GM12878 (cell line): ENCODE measurements around the gene RIPK3. TPM values are rescaled to one million over a fixed set of nuclear protein-coding genes. Genes with fewer than 3 reads are reported as not detected.

Experiments
- ATAC-seq: fragments of 200-7000 bp; cut with Tn5 transposase; 3 replicates; pipeline ENCODE4 v1.9.1; 2020; ENCODE audit warnings: mild to moderate bottlenecking, moderate library complexity
- BruUV-seq: library from RNA; stranded (reverse); fragments of 400-500 nt; replicated peaks from 2 replicates; lab custom pipeline; 2021; lab: Mats Ljungman, UMichigan
- CTCF ChIA-PET: fragments of 300-600 bp; sonication (Branson Sonifier 250); formaldehyde crosslinking; extraction: SDS; loops from one replicate; lab custom pipeline; 2021; ENCODE audit warnings: inconsistent platforms; lab: Yijun Ruan, JAX
- POLR2A ChIA-PET: fragments of 350-600 bp; formaldehyde crosslinking; extraction: SDS; loops from one replicate; lab custom pipeline; 2021; ENCODE audit warnings: inconsistent platforms; lab: Charles Lee
- RAD21 ChIA-PET: fragments of 300-600 bp; sonication (Branson Sonifier 250); formaldehyde crosslinking; loops from one replicate; lab custom pipeline; 2023; ENCODE audit warnings: antibody characterized with exemption; ENCODE audit not compliant: unreplicated experiment; lab: Charles Lee
- SMC1A ChIA-PET: fragments of 300-600 bp; sonication (Branson Sonifier 250); formaldehyde crosslinking; loops from one replicate; lab custom pipeline; 2023; ENCODE audit not compliant: unreplicated experiment, uncharacterized antibody; lab: Charles Lee
- DNase-seq: peaks from one replicate; pipeline ENCODE4 v3.0.0-alpha.2; 2011; ENCODE audit warnings: low read depth, low spot score
- FAIRE-seq: peaks from 3 replicates; lab custom pipeline; 2011; peaks lifted over from hg19 to GRCh38; lab: Jason Lieb, UNC
- H2AFZ ChIP-seq: 2 replicates; pipeline ENCODE4 v1.6.0; 2011; ENCODE audit warnings: low read depth, low read length, control low read depth; ENCODE audit not compliant: control insufficient read depth
- H3K27ac ChIP-seq: 2 replicates; pipeline ENCODE4 v1.5.1; 2011; ENCODE audit warnings: control low read depth; ENCODE audit not compliant: control insufficient read depth, insufficient read depth
- H3K27me3 ChIP-seq, 2 experiments: replicated peaks in 1 of 2; 2 replicates each; pipeline versions ENCODE4 v1.6.0 to v1.6.1; 2011; ENCODE audit warnings: low read length in 1 of 2; ENCODE audit not compliant: control insufficient read depth in 2 of 2, insufficient read depth in 2 of 2
- H3K36me3 ChIP-seq, 2 experiments: 2 replicates each; pipeline ENCODE4 v1.5.1; 2011; ENCODE audit warnings: low read length in 1 of 2; ENCODE audit not compliant: control insufficient read depth in 2 of 2, insufficient read depth in 2 of 2
- H3K4me1 ChIP-seq: 2 replicates; pipeline ENCODE4 v1.6.1; 2011; ENCODE audit warnings: mild to moderate bottlenecking, low read length, moderate library complexity, mixed read lengths; ENCODE audit not compliant: control insufficient read depth, insufficient read depth
- H3K4me2 ChIP-seq: 2 replicates; pipeline ENCODE4 v1.6.0; 2011; ENCODE audit warnings: control low read depth; ENCODE audit not compliant: control insufficient read depth, insufficient read depth
- H3K4me3 ChIP-seq: fragments of 200-600 bp; sonication (generic); 2 replicates; pipeline ENCODE4 v1.5.1; 2016
- H3K79me2 ChIP-seq: 2 replicates; pipeline ENCODE4 v1.6.0; 2011; ENCODE audit warnings: low read length; ENCODE audit not compliant: control insufficient read depth, insufficient read depth
- H3K9ac ChIP-seq: 2 replicates; pipeline ENCODE4 v1.8.0; 2011; ENCODE audit warnings: low read length, control low read depth, mixed read lengths; ENCODE audit not compliant: control insufficient read depth, insufficient read depth
- H3K9me3 ChIP-seq: replicated peaks from 3 replicates; pipeline ENCODE4 v1.5.1; 2011; ENCODE audit warnings: mild to moderate bottlenecking, low read length; ENCODE audit not compliant: control insufficient read depth, insufficient read depth
- H4K20me1 ChIP-seq: 2 replicates; pipeline ENCODE4 v1.6.0; 2011; ENCODE audit not compliant: control insufficient read depth, insufficient read depth
- ASH2L ChIP-seq: fragments of 300-600, 200-600 bp; sonication (generic); IDR thresholded peaks from 2 replicates; pipeline ENCODE4 v1.6.1; 2017; ENCODE audit warnings: low read depth, mild to moderate bottlenecking, borderline replicate concordance
- BHLHE40 ChIP-seq, 2 experiments: fragments of 450-650 bp in 1 of 2; IDR thresholded peaks; 2 replicates each; pipeline ENCODE4 v1.6.1; 2011 to 2017; ENCODE audit warnings: low read depth in 2 of 2, borderline replicate concordance in 1 of 2, improper control_type of control experiment in 1 of 2, low read length in 1 of 2, mild to moderate bottlenecking in 1 of 2
- HDAC2 ChIP-seq: fragments of 200-600 bp; sonication (generic); IDR thresholded peaks from 2 replicates; pipeline ENCODE4 v1.6.1; 2017
- IRF4 ChIP-seq: IDR thresholded peaks from 2 replicates; pipeline ENCODE4 v1.6.1; 2011; ENCODE audit warnings: low read depth, low read length
- MEF2A ChIP-seq: IDR thresholded peaks from 2 replicates; pipeline ENCODE4 v1.6.1; 2011; ENCODE audit warnings: low read depth, mild to moderate bottlenecking, low read length, moderate library complexity; ENCODE audit not compliant: insufficient read depth
- NFYB ChIP-seq: IDR thresholded peaks from 2 replicates; pipeline ENCODE4 v1.6.1; 2011; ENCODE audit warnings: low read depth, mild to moderate bottlenecking, low read length, improper control_type of control experiment, moderate library complexity; ENCODE audit not compliant: insufficient read depth
- PAX5 ChIP-seq: IDR thresholded peaks from 2 replicates; pipeline ENCODE4 v1.6.1; 2011; ENCODE audit warnings: low read depth, low read length, borderline replicate concordance
- RBBP5 ChIP-seq: fragments of 200-600 bp; sonication (generic); conservative IDR thresholded peaks from 2 replicates; pipeline ENCODE4 v1.6.1; 2016
- RELA ChIP-seq: fragments of 450-650 bp; IDR thresholded peaks from 2 replicates; pipeline ENCODE4 v1.8.0; 2014; ENCODE audit warnings: borderline replicate concordance; ENCODE audit not compliant: partially characterized antibody
- WRNIP1 ChIP-seq: IDR thresholded peaks from 2 replicates; pipeline ENCODE4 v1.6.1; 2011; ENCODE audit warnings: low read depth, low read length, improper control_type of control experiment, borderline replicate concordance
- WGBS: methylation state at CpG from one replicate; pipeline ENCODE4 v1.1.6; 2016; ENCODE audit warnings: low lambda C conversion rate; ENCODE audit not compliant: insufficient replicate concordance, insufficient coverage; ENCODE audit errors: missing lambda C conversion rate; 5-methylcytosine and 5-hydroxymethylcytosine counted together
- in situ Hi-C: fragments of 300-500 bp; cut with MboI; formaldehyde crosslinking; loops from 9 replicates; pipeline ENCODE4 v1.14.3; 2018; ENCODE audit warnings: mixed read lengths
- intact Hi-C: fragments of 100-400 bp; cut with micrococcal nuclease; formaldehyde crosslinking; loops from one replicate; pipeline ENCODE4 v1.14.2; 2022; ENCODE audit not compliant: unreplicated experiment
- polyA plus RNA-seq, 11 experiments: library from polyadenylated mRNA; depleted of rRNA in 4 of 11; unstranded in 6 of 11; stranded (reverse) in 5 of 11; fragments of >200 nt; fragmentation: Nextera tagmentation in 4 of 11; fragmentation: Illumina TruSeq in 1 of 11; extraction: Ambion mirVana in 4 of 11; extraction: Trizol in 1 of 11; gene quantifications; 1 replicate in 1 of 11; 2 replicates in 10 of 11; pipeline versions ENCODE4 v1.2.1 to v1.2.3, GENCODE V29; 2011 to 2016; ENCODE audit warnings: inconsistent platforms in 2 of 11, missing spikeins in 2 of 11, low read depth in 1 of 11
- total RNA-seq, 4 experiments: library from RNA; depleted of rRNA in 3 of 4; stranded (reverse); fragments of >200 nt in 3 of 4; fragmentation: Illumina TruSeq in 1 of 4; extraction: Trizol in 1 of 4; gene quantifications; 2 replicates each; pipeline versions ENCODE4 v1.2.1 to v1.2.3, GENCODE V29; 2013 to 2021
- TF ChIP-seq, protein P1 (sequence below): IDR thresholded peaks from 2 replicates; pipeline ENCODE4 v1.6.1; 2011; ENCODE audit warnings: borderline replicate concordance, low read depth, mild to moderate bottlenecking, moderate library complexity, low read length; ENCODE audit not compliant: insufficient read depth, poor library complexity, severe bottlenecking
- TF ChIP-seq, protein P2 (sequence below): fragments of 450-650 bp; IDR thresholded peaks from 2 replicates; pipeline ENCODE4 v1.6.1; 2017; ENCODE audit warnings: mild to moderate bottlenecking, moderate library complexity

RIPK3 gene
- total and polyA plus RNA-seq, 10 of the 15 experiments (the other 5 are each of a cell fraction or from before 2014, with no cell fraction given) = 2.0 to 13.6 (median 8.1) TPM

DNA sequence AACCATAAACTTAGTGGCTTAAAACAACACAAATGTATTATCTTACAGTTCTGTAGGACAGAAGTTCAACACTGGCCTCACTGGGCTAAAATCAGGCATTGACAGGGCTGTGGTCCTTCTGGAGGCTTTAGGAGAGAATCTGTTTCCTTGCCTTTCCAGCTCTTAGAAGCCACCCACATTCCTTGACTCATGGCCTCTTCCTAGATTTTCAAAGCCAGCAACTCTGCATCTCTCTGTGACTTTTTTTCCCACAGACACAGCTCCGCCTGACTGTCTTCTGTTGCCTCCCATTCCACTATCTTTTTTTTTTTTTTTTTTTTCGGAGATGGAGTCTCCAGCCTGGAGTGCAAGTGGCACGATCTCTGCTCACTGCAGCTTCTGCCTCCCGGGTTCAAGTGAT lies 16.4 kb upstream of the RIPK3 start:
- DNase-seq (no peak), ATAC-seq (no peak), FAIRE-seq (no peak)
- ChIA-PET SMC1A (no interaction called here), CTCF (interaction anchor here (0.5 to 7.7 kb wide), 4 partner anchors 20 to 86 kb away, joined by 3 to 79 read pairs (median 4); partner anchors contain the start of gene KHNYN), RAD21 (interaction anchor here (1.0 kb wide), 1 partner anchor 23 kb away, joined by 3 read pairs; no protein-coding TSS in a partner anchor), POLR2A (no interaction called here)
- peaks cover 1 to 4% of the 10 kb centered on the region in 2 experiments; a peak in 3 of 4 replicates for H3K27me3 ChIP-seq
- intact Hi-C loops = no loop called here
- no peak overlapping the region for H3K9ac ChIP-seq
- no peaks in the 10 kb centered on the region for H3K79me2 ChIP-seq
- no TSS peak for BruUV-seq
- no peak overlapping the region for H2AFZ ChIP-seq
- no peaks in the 10 kb centered on the region for H3K9me3 ChIP-seq
- 0% methylated on average over 1 of the region's 4 CpGs for whole genome bisulfite sequencing
- H3K27ac ChIP-seq = no peak overlapping the region
- no peaks in the 10 kb centered on the region for H3K4me1 ChIP-seq
- no peak overlapping the region for H3K4me2 ChIP-seq
- H3K36me3 ChIP-seq = no peaks in the 10 kb centered on the region
- in situ Hi-C loops = no loop called here
- H3K4me3 ChIP-seq = no peak overlapping the region
- TF ChIP-seq PAX5 (no peak), RELA (no peak)
- H4K20me1 ChIP-seq = no peaks in the 10 kb centered on the region

DNA sequence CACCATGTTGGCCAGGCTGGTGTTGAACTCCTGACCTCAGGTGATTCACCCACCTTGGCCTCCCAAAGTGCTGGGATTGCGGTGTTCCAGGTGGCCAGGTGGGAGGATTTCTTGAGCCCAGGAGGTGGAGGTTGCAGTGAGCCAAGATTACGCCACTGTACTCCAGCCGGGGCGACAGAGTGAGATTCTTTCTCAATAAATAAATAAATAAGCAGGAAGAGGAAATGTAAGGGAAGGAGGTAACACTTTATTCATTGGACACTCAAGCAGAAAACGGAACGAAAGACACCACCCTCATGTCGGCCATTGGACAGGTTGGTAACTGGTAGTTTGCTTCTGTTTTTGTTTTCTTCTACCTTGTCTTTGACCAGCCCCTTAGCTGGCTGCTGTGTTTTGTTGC lies 15.2 kb upstream of the RIPK3 start:
- no peak overlapping the region for H3K4me3 ChIP-seq
- H3K36me3 ChIP-seq = no peaks in the 10 kb centered on the region
- intact Hi-C loops = no loop called here
- H4K20me1 ChIP-seq = no peaks in the 10 kb centered on the region
- no TSS peak for BruUV-seq
- peaks cover 1 to 4% of the 10 kb centered on the region in 2 experiments; a peak in 3 of 4 replicates for H3K27me3 ChIP-seq
- DNase-seq (no peak), FAIRE-seq (no peak), ATAC-seq (no peak)
- H3K4me2 ChIP-seq = no peak overlapping the region
- H2AFZ ChIP-seq = no peak overlapping the region
- WGBS = 68% methylated on average over 7 of the region's 7 CpGs
- no peaks in the 10 kb centered on the region for H3K79me2 ChIP-seq
- no peak overlapping the region for H3K9ac ChIP-seq
- ChIA-PET POLR2A (no interaction called here), SMC1A (interaction anchor here (0.6 kb wide), 1 partner anchor 192 kb away, joined by 3 read pairs; no protein-coding TSS in a partner anchor), CTCF (no interaction called here), RAD21 (interaction anchor here (0.6 kb wide), 1 partner anchor 77 kb away, joined by 3 read pairs; no protein-coding TSS in a partner anchor)
- no peaks in the 10 kb centered on the region for H3K4me1 ChIP-seq
- H3K9me3 ChIP-seq = no peaks in the 10 kb centered on the region
- no peak overlapping the region for H3K27ac ChIP-seq
- in situ Hi-C loops = no loop called here
- TF ChIP-seq MEF2A (no peak), WRNIP1 (no peak), IRF4 (no peak), BHLHE40 (IDR thresholded peaks at IDR 0.05; ENCODE audit: borderline replicate concordance in 1 of 2, low read depth in 2 of 2, low read length in 1 of 2) (no peak), HDAC2 (no peak), NFYB (no peak), RBBP5 (no peak), ASH2L (no peak)
- TF ChIP-seq, protein P1, sequence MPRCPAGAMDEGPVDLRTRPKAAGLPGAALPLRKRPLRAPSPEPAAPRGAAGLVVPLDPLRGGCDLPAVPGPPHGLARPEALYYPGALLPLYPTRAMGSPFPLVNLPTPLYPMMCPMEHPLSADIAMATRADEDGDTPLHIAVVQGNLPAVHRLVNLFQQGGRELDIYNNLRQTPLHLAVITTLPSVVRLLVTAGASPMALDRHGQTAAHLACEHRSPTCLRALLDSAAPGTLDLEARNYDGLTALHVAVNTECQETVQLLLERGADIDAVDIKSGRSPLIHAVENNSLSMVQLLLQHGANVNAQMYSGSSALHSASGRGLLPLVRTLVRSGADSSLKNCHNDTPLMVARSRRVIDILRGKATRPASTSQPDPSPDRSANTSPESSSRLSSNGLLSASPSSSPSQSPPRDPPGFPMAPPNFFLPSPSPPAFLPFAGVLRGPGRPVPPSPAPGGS = no peak
- TF ChIP-seq, protein P2, sequence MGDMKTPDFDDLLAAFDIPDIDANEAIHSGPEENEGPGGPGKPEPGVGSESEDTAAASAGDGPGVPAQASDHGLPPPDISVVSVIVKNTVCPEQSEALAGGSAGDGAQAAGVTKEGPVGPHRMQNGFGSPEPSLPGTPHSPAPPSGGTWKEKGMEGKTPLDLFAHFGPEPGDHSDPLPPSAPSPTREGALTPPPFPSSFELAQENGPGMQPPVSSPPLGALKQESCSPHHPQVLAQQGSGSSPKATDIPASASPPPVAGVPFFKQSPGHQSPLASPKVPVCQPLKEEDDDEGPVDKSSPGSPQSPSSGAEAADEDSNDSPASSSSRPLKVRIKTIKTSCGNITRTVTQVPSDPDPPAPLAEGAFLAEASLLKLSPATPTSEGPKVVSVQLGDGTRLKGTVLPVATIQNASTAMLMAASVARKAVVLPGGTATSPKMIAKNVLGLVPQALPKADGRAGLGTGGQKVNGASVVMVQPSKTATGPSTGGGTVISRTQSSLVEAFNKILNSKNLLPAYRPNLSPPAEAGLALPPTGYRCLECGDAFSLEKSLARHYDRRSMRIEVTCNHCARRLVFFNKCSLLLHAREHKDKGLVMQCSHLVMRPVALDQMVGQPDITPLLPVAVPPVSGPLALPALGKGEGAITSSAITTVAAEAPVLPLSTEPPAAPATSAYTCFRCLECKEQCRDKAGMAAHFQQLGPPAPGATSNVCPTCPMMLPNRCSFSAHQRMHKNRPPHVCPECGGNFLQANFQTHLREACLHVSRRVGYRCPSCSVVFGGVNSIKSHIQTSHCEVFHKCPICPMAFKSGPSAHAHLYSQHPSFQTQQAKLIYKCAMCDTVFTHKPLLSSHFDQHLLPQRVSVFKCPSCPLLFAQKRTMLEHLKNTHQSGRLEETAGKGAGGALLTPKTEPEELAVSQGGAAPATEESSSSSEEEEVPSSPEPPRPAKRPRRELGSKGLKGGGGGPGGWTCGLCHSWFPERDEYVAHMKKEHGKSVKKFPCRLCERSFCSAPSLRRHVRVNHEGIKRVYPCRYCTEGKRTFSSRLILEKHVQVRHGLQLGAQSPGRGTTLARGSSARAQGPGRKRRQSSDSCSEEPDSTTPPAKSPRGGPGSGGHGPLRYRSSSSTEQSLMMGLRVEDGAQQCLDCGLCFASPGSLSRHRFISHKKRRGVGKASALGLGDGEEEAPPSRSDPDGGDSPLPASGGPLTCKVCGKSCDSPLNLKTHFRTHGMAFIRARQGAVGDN = no peak
